IMR-90 (cell line): ENCODE results near the gene TPGS1. TPM values are rescaled to one million over a fixed set of nuclear protein-coding genes. Genes with fewer than 3 reads are reported as not detected.

Experiments used
- ATAC-seq: fragments of 200-7000 bp; cut with Tn5 transposase; 2 replicates; pipeline ENCODE4 v1.9.1; 2020; ENCODE audit warnings: low read depth, mild to moderate bottlenecking, moderate library complexity
- BruUV-seq: library from RNA; stranded (reverse); fragments of 400-500 nt; replicated peaks from 2 replicates; lab custom pipeline; 2021; lab: Mats Ljungman, UMichigan
- CTCF ChIA-PET: fragments of 300-600 bp; formaldehyde crosslinking; extraction: SDS; loops from one replicate; lab custom pipeline; 2021; ENCODE audit warnings: antibody characterized with exemption; lab: Yijun Ruan, JAX
- POLR2A ChIA-PET: fragments of 300-600 bp; sonication (Branson Sonifier 250); formaldehyde crosslinking; loops from one replicate; lab custom pipeline; 2022; ENCODE audit warnings: antibody characterized with exemption; ENCODE audit not compliant: unreplicated experiment; lab: Charles Lee
- DNase-seq: peaks from one replicate; pipeline ENCODE4 v3.0.0; 2013
- H2AFZ ChIP-seq: replicated peaks from 2 replicates; pipeline ENCODE3; 2013; ENCODE audit warnings: low read length, mild to moderate bottlenecking; ENCODE audit not compliant: poor library complexity
- H2AK5ac ChIP-seq: 2 replicates; pipeline ENCODE4 v1.6.1; 2013; ENCODE audit warnings: low read depth, low read length, inconsistent platforms
- H2AK9ac ChIP-seq: replicated peaks from 2 replicates; pipeline ENCODE3; 2013; ENCODE audit warnings: mild to moderate bottlenecking, low read depth, low read length, moderate library complexity; ENCODE audit not compliant: poor library complexity
- H2BK120ac ChIP-seq: 2 replicates; pipeline ENCODE4 v1.6.1; 2013; ENCODE audit warnings: low read depth, low read length, inconsistent platforms
- H2BK15ac ChIP-seq: 3 replicates; pipeline ENCODE4 v1.6.1; 2013; ENCODE audit warnings: low read depth, low read length, inconsistent platforms
- H2BK20ac ChIP-seq: 2 replicates; pipeline ENCODE4 v1.6.1; 2013; ENCODE audit warnings: low read depth, mild to moderate bottlenecking, inconsistent platforms, low read length, moderate library complexity
- H2BK5ac ChIP-seq: 2 replicates; pipeline ENCODE4 v1.6.1; 2013; ENCODE audit warnings: mild to moderate bottlenecking, low read depth, low read length, inconsistent platforms; ENCODE audit not compliant: poor library complexity, severe bottlenecking
- H3K14ac ChIP-seq: replicated peaks from 2 replicates; pipeline ENCODE4 v1.6.1; 2013; ENCODE audit warnings: low read depth, low read length, inconsistent platforms
- H3K18ac ChIP-seq: 2 replicates; pipeline ENCODE4 v1.6.1; 2013; ENCODE audit warnings: low read depth, low read length, control low read depth
- H3K23ac ChIP-seq: 2 replicates; pipeline ENCODE4 v1.6.1; 2013; ENCODE audit warnings: low read depth, low read length, inconsistent platforms
- H3K27ac ChIP-seq: 2 replicates; pipeline ENCODE4 v1.5.1; 2013; ENCODE audit warnings: mild to moderate bottlenecking, control low read depth, low read length; ENCODE audit not compliant: insufficient read depth
- H3K27me3 ChIP-seq: 2 replicates; pipeline ENCODE4 v1.6.1; 2013; ENCODE audit warnings: low read length; ENCODE audit not compliant: control insufficient read depth, insufficient read depth
- H3K36me3 ChIP-seq: 2 replicates; pipeline ENCODE4 v1.6.1; 2013; ENCODE audit warnings: low read length, mixed read lengths; ENCODE audit not compliant: control insufficient read depth, insufficient read depth
- H3K4ac ChIP-seq: 2 replicates; pipeline ENCODE4 v1.6.1; 2013; ENCODE audit warnings: low read depth, low read length, inconsistent platforms
- H3K4me1 ChIP-seq: 2 replicates; pipeline ENCODE4 v1.6.1; 2013; ENCODE audit warnings: low read length, mixed read lengths; ENCODE audit not compliant: control insufficient read depth, insufficient read depth
- H3K4me2 ChIP-seq: 2 replicates; pipeline ENCODE4 v1.6.1; 2013; ENCODE audit warnings: low read depth, mild to moderate bottlenecking, control low read depth, low read length, moderate library complexity
- H3K4me3 ChIP-seq: 2 replicates; pipeline ENCODE4 v1.5.1; 2013; ENCODE audit warnings: low read depth, mild to moderate bottlenecking, control low read depth, low read length, moderate library complexity; ENCODE audit not compliant: insufficient read depth
- H3K56ac ChIP-seq: 2 replicates; pipeline ENCODE4 v1.6.1; 2013; ENCODE audit warnings: low read length, inconsistent platforms; ENCODE audit not compliant: insufficient read depth; ENCODE audit errors: extremely low read depth
- H3K79me1 ChIP-seq, 2 experiments: 2 replicates each; pipeline ENCODE4 v1.6.1; 2013; ENCODE audit warnings: low read length in 2 of 2, inconsistent platforms in 1 of 2, low read depth in 1 of 2
- H3K9ac ChIP-seq: 2 replicates; pipeline ENCODE4 v1.6.1; 2013; ENCODE audit warnings: low read depth, low read length, control low read depth
- H3K9me1 ChIP-seq: 2 replicates; pipeline ENCODE4 v1.6.1; 2013; ENCODE audit warnings: low read length, inconsistent platforms; ENCODE audit not compliant: insufficient read depth
- H3K9me3 ChIP-seq: 2 replicates; pipeline ENCODE4 v1.6.1; 2013; ENCODE audit warnings: low read length; ENCODE audit not compliant: control insufficient read depth, insufficient read depth
- H4K20me1 ChIP-seq: 2 replicates; pipeline ENCODE4 v1.6.1; 2013; ENCODE audit warnings: low read length, inconsistent platforms; ENCODE audit not compliant: insufficient read depth
- H4K5ac ChIP-seq: 2 replicates; pipeline ENCODE4 v1.6.1; 2013; ENCODE audit warnings: mild to moderate bottlenecking, low read depth, low read length, control low read depth
- H4K8ac ChIP-seq, 2 experiments: 2 replicates each; pipeline ENCODE4 v1.6.1; 2013; ENCODE audit warnings: low read depth in 2 of 2, low read length in 2 of 2, control low read depth in 1 of 2, inconsistent platforms in 1 of 2
- H4K91ac ChIP-seq: 2 replicates; pipeline ENCODE4 v1.6.1; 2013; ENCODE audit warnings: low read depth, low read length, inconsistent platforms; ENCODE audit not compliant: insufficient read depth
- BHLHE40 ChIP-seq: fragments of 150-350 bp; IDR thresholded peaks from 2 replicates; pipeline ENCODE4 v1.6.1; 2016; ENCODE audit warnings: mild to moderate bottlenecking, low read depth, low read length
- CEBPB ChIP-seq: IDR thresholded peaks from 2 replicates; pipeline ENCODE4 v1.6.1; 2012; ENCODE audit warnings: low read depth, low read length, improper control_type of control experiment
- CHD1 ChIP-seq: IDR thresholded peaks from 2 replicates; pipeline ENCODE4 v1.6.1; 2012; ENCODE audit warnings: low read depth, low read length, improper control_type of control experiment
- FOS ChIP-seq: fragments of 150-350 bp; IDR thresholded peaks from 2 replicates; pipeline ENCODE4 v1.6.1; 2016; ENCODE audit warnings: low read depth, low read length
- MAZ ChIP-seq: IDR thresholded peaks from 2 replicates; pipeline ENCODE4 v1.6.1; 2012; ENCODE audit warnings: low read depth, mild to moderate bottlenecking, low read length, improper control_type of control experiment, moderate library complexity, borderline replicate concordance
- MXI1 ChIP-seq: IDR thresholded peaks from 2 replicates; pipeline ENCODE4 v1.6.1; 2012; ENCODE audit warnings: low read depth, mild to moderate bottlenecking, low read length, moderate library complexity, borderline replicate concordance
- POLR2A ChIP-seq: IDR thresholded peaks from 2 replicates; pipeline ENCODE4 v1.6.1; 2012; ENCODE audit warnings: mild to moderate bottlenecking, low read depth, low read length
- RCOR1 ChIP-seq: IDR thresholded peaks from 2 replicates; pipeline ENCODE4 v1.6.1; 2012; ENCODE audit warnings: mild to moderate bottlenecking, low read length, improper control_type of control experiment; ENCODE audit not compliant: insufficient replicate concordance
- RFX5 ChIP-seq: IDR thresholded peaks from 2 replicates; pipeline ENCODE4 v1.8.0; 2012; ENCODE audit warnings: low read depth, mild to moderate bottlenecking, low read length, moderate library complexity
- WGBS, 2 experiments: methylation state at CpG; one replicate each; pipeline versions ENCODE4 v1.1.5 to v1.1.7; 2013; ENCODE audit warnings: missing lambda C conversion rate in 2 of 2; ENCODE audit not compliant: insufficient read length in 1 of 2; ENCODE audit errors: extremely low coverage in 2 of 2; 5-methylcytosine and 5-hydroxymethylcytosine counted together
- dilution Hi-C: fragments of 300-500 bp; cut with HindIII; formaldehyde crosslinking; loops from one replicate; pipeline ENCODE4 v1.14.3; 2018; ENCODE audit warnings: low sequenced_read_pairs; ENCODE audit not compliant: unreplicated experiment
- in situ Hi-C: fragments of 300-500 bp; cut with MboI; formaldehyde crosslinking; loops from 3 replicates; pipeline ENCODE4 v1.14.3; 2019; ENCODE audit warnings: low sequenced_read_pairs, inconsistent platforms, mixed read lengths
- intact Hi-C: fragments of 100-400 bp; cut with micrococcal nuclease; formaldehyde crosslinking; loops from 2 replicates; pipeline ENCODE4 v1.10.0; 2022
- polyA plus RNA-seq, 3 experiments: library from polyadenylated mRNA; depleted of rRNA; stranded (reverse); fragments of >200 nt; gene quantifications; 2 replicates each; pipeline ENCODE4 v1.2.3, GENCODE V29; 2012; ENCODE audit warnings: low replicate concordance in 1 of 3
- total RNA-seq: library from RNA; depleted of rRNA; stranded (reverse); fragments of >200 nt; gene quantifications from 2 replicates; pipeline ENCODE4 v1.2.3, GENCODE V29; 2012
- TF ChIP-seq, protein P1 (sequence below): fragments of 150-350 bp; IDR thresholded peaks from 2 replicates; pipeline ENCODE4 v1.6.1; 2016; ENCODE audit warnings: low read depth, mild to moderate bottlenecking, low read length, moderate library complexity, borderline replicate concordance
- TF ChIP-seq, protein P2 (sequence below): conservative IDR thresholded peaks from 2 replicates; pipeline ENCODE4 v1.5.1; 2012; ENCODE audit warnings: mild to moderate bottlenecking, low read depth, low read length, improper control_type of control experiment

TPGS1 gene
- total and polyA plus RNA-seq, 2 of the 4 experiments (the other 2 are of a cell fraction): 2.7 to 6.3 TPM

DNA sequence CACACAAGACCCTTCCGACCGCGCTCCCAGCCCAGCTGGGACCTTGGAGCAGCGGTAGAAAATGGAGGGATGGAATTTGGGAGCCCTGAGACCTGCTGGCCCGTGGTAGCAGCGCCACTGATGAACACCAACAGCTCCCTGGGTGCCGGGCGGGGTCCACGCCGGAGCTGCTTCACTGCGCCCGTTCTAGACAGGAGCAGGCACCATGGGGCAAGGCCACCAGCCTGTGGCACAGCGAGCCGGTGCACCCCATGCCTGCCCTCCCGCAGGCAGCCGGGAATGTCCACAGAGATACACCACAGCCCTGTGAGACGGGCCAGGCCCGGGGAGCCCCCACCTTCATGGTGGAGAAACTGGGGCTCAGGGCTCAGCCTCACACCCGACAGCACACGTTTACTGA is 36.6 kb upstream of the TPGS1 start:
- DNase-seq (no peak), ATAC-seq (no peak)
- Histone ChIP-seq H2AK5ac (no peak overlapping the region), H3K9ac (no peak overlapping the region), H2BK120ac (no peak overlapping the region), H3K9me3 (no peaks in the 10 kb centered on the region), H3K79me1 (no peaks in the 10 kb centered on the region), H4K20me1 (no peaks in the 10 kb centered on the region), H3K4me2 (no peak overlapping the region), H3K9me1 (no peaks in the 10 kb centered on the region), H4K91ac (no peak overlapping the region), H2AK9ac (no peak overlapping the region), H3K36me3 (no peaks in the 10 kb centered on the region), H2AFZ (no peak overlapping the region), H2BK15ac (no peak overlapping the region), H3K18ac (no peak overlapping the region), H3K27me3 (no peaks in the 10 kb centered on the region; the same call in 1 of the 2 replicates), H2BK20ac (no peak overlapping the region), H2BK5ac (no peak overlapping the region), H3K56ac (no peak overlapping the region), H3K23ac (no peak overlapping the region), H4K5ac (no peak overlapping the region), H3K4ac (no peak overlapping the region), H3K14ac (no peak overlapping the region), H3K4me1 (peaks cover 3% of the 10 kb centered on the region; the same call in 1 of the 2 replicates), H3K4me3 (no peak overlapping the region), H4K8ac (no peak overlapping the region), H3K27ac (no peak overlapping the region)
- no peak for TF ChIP-seq MAZ
- no peak for TF ChIP-seq FOS
- TF ChIP-seq RCOR1: no peak
- TF ChIP-seq POLR2A: no peak
- no peak for TF ChIP-seq BHLHE40
- TF ChIP-seq MXI1: no peak
- TF ChIP-seq RFX5: no peak
- TF ChIP-seq, protein P1, sequence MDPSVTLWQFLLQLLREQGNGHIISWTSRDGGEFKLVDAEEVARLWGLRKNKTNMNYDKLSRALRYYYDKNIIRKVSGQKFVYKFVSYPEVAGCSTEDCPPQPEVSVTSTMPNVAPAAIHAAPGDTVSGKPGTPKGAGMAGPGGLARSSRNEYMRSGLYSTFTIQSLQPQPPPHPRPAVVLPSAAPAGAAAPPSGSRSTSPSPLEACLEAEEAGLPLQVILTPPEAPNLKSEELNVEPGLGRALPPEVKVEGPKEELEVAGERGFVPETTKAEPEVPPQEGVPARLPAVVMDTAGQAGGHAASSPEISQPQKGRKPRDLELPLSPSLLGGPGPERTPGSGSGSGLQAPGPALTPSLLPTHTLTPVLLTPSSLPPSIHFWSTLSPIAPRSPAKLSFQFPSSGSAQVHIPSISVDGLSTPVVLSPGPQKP: no peak
- TF ChIP-seq, protein P2, sequence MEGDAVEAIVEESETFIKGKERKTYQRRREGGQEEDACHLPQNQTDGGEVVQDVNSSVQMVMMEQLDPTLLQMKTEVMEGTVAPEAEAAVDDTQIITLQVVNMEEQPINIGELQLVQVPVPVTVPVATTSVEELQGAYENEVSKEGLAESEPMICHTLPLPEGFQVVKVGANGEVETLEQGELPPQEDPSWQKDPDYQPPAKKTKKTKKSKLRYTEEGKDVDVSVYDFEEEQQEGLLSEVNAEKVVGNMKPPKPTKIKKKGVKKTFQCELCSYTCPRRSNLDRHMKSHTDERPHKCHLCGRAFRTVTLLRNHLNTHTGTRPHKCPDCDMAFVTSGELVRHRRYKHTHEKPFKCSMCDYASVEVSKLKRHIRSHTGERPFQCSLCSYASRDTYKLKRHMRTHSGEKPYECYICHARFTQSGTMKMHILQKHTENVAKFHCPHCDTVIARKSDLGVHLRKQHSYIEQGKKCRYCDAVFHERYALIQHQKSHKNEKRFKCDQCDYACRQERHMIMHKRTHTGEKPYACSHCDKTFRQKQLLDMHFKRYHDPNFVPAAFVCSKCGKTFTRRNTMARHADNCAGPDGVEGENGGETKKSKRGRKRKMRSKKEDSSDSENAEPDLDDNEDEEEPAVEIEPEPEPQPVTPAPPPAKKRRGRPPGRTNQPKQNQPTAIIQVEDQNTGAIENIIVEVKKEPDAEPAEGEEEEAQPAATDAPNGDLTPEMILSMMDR: no peak
- TF ChIP-seq CHD1: no peak
- TF ChIP-seq CEBPB: no peak
- WGBS, 2 experiments: 64% methylated on average over 5 of the region's 20 CpGs; no CpG with 5 or more reads in 1 of the 2 experiments
- in situ Hi-C loops: no loop called here
- dilution Hi-C loops: no loop called here
- BruUV-seq: no TSS peak
- POLR2A ChIA-PET: no interaction called here
- CTCF ChIA-PET: no interaction called here
- intact Hi-C loops: no loop called here
